Endodermal cell (in vitro differentiated cells): ENCODE measurements around the gene RBM22. TPM values are rescaled to one million over a fixed set of nuclear protein-coding genes. Genes with fewer than 3 reads are reported as not detected.

Experiments used
- DNase-seq: peaks from one replicate; pipeline ENCODE4 v3.0.0-alpha.2; 2017
- H3K27ac ChIP-seq: 2 replicates; pipeline ENCODE4 v1.5.1; 2013; ENCODE audit warnings: mild to moderate bottlenecking, low read depth, low read length, moderate library complexity
- H3K27me3 ChIP-seq: 2 replicates; pipeline ENCODE4 v1.6.1; 2013; ENCODE audit warnings: mild to moderate bottlenecking, low read length, moderate library complexity; ENCODE audit not compliant: insufficient read depth, control insufficient read depth, poor library complexity, severe bottlenecking
- H3K36me3 ChIP-seq: 2 replicates; pipeline ENCODE4 v1.7.0; 2013; ENCODE audit warnings: mild to moderate bottlenecking, low read length, moderate library complexity; ENCODE audit not compliant: control insufficient read depth, insufficient read depth
- H3K4me1 ChIP-seq: one replicate; pipeline ENCODE4 v1.7.0; 2013; ENCODE audit warnings: low read length; ENCODE audit not compliant: control insufficient read depth, insufficient read depth
- H3K4me3 ChIP-seq: 2 replicates; pipeline ENCODE4 v1.5.1; 2013; ENCODE audit warnings: mild to moderate bottlenecking, low read length, moderate library complexity
- H3K9ac ChIP-seq: 2 replicates; pipeline ENCODE4 v1.6.1; 2013; ENCODE audit warnings: mild to moderate bottlenecking, low read length, moderate library complexity; ENCODE audit not compliant: poor library complexity, severe bottlenecking; ENCODE audit errors: extremely low read depth
- H3K9me3 ChIP-seq: 2 replicates; pipeline ENCODE4 v1.6.1; 2013; ENCODE audit warnings: mild to moderate bottlenecking, low read length, moderate library complexity; ENCODE audit not compliant: control insufficient read depth
- H3K27ac Mint-ChIP-seq: 2 replicates; pipeline ENCODE4 v1.8.0; 2020; ENCODE audit warnings: mixed read lengths
- H3K27me3 Mint-ChIP-seq: 2 replicates; pipeline ENCODE4 v1.8.0; 2021; ENCODE audit warnings: mild to moderate bottlenecking, mixed read lengths; ENCODE audit not compliant: insufficient read depth
- H3K36me3 Mint-ChIP-seq: 2 replicates; pipeline ENCODE4 v1.8.0; 2020; ENCODE audit warnings: low read depth, mixed read lengths
- H3K4me1 Mint-ChIP-seq: 2 replicates; pipeline ENCODE4 v1.8.0; 2020; ENCODE audit warnings: mixed read lengths
- H3K4me3 Mint-ChIP-seq: 2 replicates; pipeline ENCODE4 v1.8.0; 2020; ENCODE audit warnings: mild to moderate bottlenecking, moderate library complexity, mixed read lengths
- H3K9me3 Mint-ChIP-seq: 2 replicates; pipeline ENCODE4 v1.8.0; 2020; ENCODE audit warnings: mild to moderate bottlenecking, mixed read lengths
- CTCF ChIP-seq: fragments of 200-600 bp; sonication (generic); conservative IDR thresholded peaks from 2 replicates; pipeline ENCODE4 v1.5.0; 2021; ENCODE audit warnings: antibody characterized with exemption, mild to moderate bottlenecking
- WGBS, 2 experiments: methylation state at CpG; one replicate each; pipeline versions ENCODE4 v1.1.5 to v1.1.7; 2013; ENCODE audit warnings: missing lambda C conversion rate in 2 of 2, mixed read lengths in 1 of 2; ENCODE audit not compliant: insufficient coverage in 1 of 2, insufficient read length in 1 of 2; 5-methylcytosine and 5-hydroxymethylcytosine counted together
- total RNA-seq, 2 donors: library from RNA; stranded (reverse); fragmentation: NEBNext Ultra II Directional in 1 of 2; extraction: Animal tissue kit (Norgen Biotek cat#: 25700) in 1 of 2; gene quantifications; 2 replicates in 1 of 2; 3 replicates in 1 of 2; pipeline ENCODE4 v1.2.1, GENCODE V29; 2021

Gene RBM22
- total RNA-seq, 2 donors from 2014 or later, result 42.7 to 44.3 TPM

- DNase-seq, result no peak
- no peaks in the 10 kb centered on the region for H3K27me3 ChIP-seq
- no peak overlapping the region for H3K27ac ChIP-seq
- no peaks in the 10 kb centered on the region for H3K36me3 ChIP-seq
- H3K4me3 ChIP-seq, result no peak overlapping the region
- no peak overlapping the region for H3K9ac ChIP-seq
- H3K4me1 ChIP-seq, result peaks cover 15% of the 10 kb centered on the region
- Mint-ChIP-seq H3K9me3 (no peaks in the 10 kb centered on the region), H3K27ac (no peak overlapping the region), H3K27me3 (peaks cover 4% of the 10 kb centered on the region), H3K4me1 (peaks cover 30% of the 10 kb centered on the region), H3K36me3 (peaks cover 4% of the 10 kb centered on the region), H3K4me3 (no peak overlapping the region)
- WGBS, 2 experiments, result 88 to 94% methylated on average over 2 to 3 of the region's 4 CpGs
- no peaks in the 10 kb centered on the region for H3K9me3 ChIP-seq
- TF ChIP-seq CTCF, result peak; percentile 40
Measured at GRCh38 chr5:150662731-150663516, 37.9 kb downstream of the RBM22 start.

GRCh38 chr5:150661821-150662596 is 38.9 kb downstream of the RBM22 start:
- Mint-ChIP-seq H3K27me3 (peaks cover 4% of the 10 kb centered on the region), H3K4me1 (peaks cover 35% of the 10 kb centered on the region), H3K9me3 (no peaks in the 10 kb centered on the region), H3K36me3 (peaks cover 4% of the 10 kb centered on the region), H3K27ac (no peak overlapping the region), H3K4me3 (peak overlapping the region; percentile 40)
- no peak overlapping the region for H3K27ac ChIP-seq
- peaks cover 15% of the 10 kb centered on the region for H3K4me1 ChIP-seq
- H3K4me3 ChIP-seq, result no peak overlapping the region
- H3K36me3 ChIP-seq, result no peaks in the 10 kb centered on the region
- TF ChIP-seq CTCF, result no peak
- H3K9me3 ChIP-seq, result no peaks in the 10 kb centered on the region
- H3K27me3 ChIP-seq, result no peaks in the 10 kb centered on the region
- no peak overlapping the region for H3K9ac ChIP-seq
- DNase-seq, result no peak
- WGBS, 2 experiments, result 95 to 97% methylated on average over 8 to 10 of the region's 10 CpGs

GRCh38 chr5:150661086-150661485 is 39.8 kb downstream of the RBM22 start, which contains the start of gene MYOZ3:
Gene MYOZ3 (plus strand): TSS chr5:150661251. CDS start chr5:150662942, 1,691 bp downstream.
- Histone ChIP-seq H3K4me1 (peaks cover 15% of the 10 kb centered on the region), H3K9ac (no peak within 1 kb of the TSS), H3K9me3 (no peaks in the 10 kb centered on the region), H3K36me3 (no peaks in the 10 kb centered on the region), H3K27ac (no peak within 1 kb of the TSS), H3K4me3 (peak within 1 kb of the TSS; percentile 46), H3K27me3 (no peaks in the 10 kb centered on the region)
- 44 to 74% methylated on average over 3 to 7 of the region's 7 CpGs for WGBS, 2 experiments
- H3K9me3 Mint-ChIP-seq, result no peaks in the 10 kb centered on the region
- H3K27ac Mint-ChIP-seq, result peak within 1 kb of the TSS; percentile 86
- H3K36me3 Mint-ChIP-seq, result peaks cover 4% of the 10 kb centered on the region
- peak; percentile 71 for DNase-seq
- peaks cover 35% of the 10 kb centered on the region for H3K4me1 Mint-ChIP-seq
- H3K27me3 Mint-ChIP-seq, result peaks cover 4% of the 10 kb centered on the region
- peak within 1 kb of the TSS; percentile 40 for H3K4me3 Mint-ChIP-seq
- no peak for TF ChIP-seq CTCF
